Type B pancreatic cell (in vitro differentiated cells): Measurements from ENCODE around the gene RASAL1. TPM values are rescaled to one million over a fixed set of nuclear protein-coding genes. Genes with fewer than 3 reads are reported as not detected.

ENCODE experiments used
- DNase-seq: peaks from one replicate; pipeline ENCODE4 v3.0.0; 2021; ENCODE audit warnings: mixed read lengths; ENCODE audit not compliant: unreplicated experiment; ENCODE audit errors: extremely low spot score
- H3K27ac Mint-ChIP-seq: 2 replicates; pipeline ENCODE4 v1.8.0; 2021; ENCODE audit warnings: mild to moderate bottlenecking, mixed read lengths
- H3K27me3 Mint-ChIP-seq: 2 replicates; pipeline ENCODE4 v1.8.0; 2021; ENCODE audit warnings: mixed read lengths
- H3K36me3 Mint-ChIP-seq: 2 replicates; pipeline ENCODE4 v1.8.0; 2021; ENCODE audit warnings: mixed read lengths
- H3K4me1 Mint-ChIP-seq: one replicate; pipeline ENCODE4 v1.8.0; 2021; ENCODE audit warnings: mixed read lengths; ENCODE audit not compliant: unreplicated experiment
- H3K4me3 Mint-ChIP-seq: 2 replicates; pipeline ENCODE4 v1.8.0; 2021; ENCODE audit warnings: mild to moderate bottlenecking, mixed read lengths
- H3K9me3 Mint-ChIP-seq: 2 replicates; pipeline ENCODE4 v1.8.0; 2021; ENCODE audit warnings: mixed read lengths
- total RNA-seq: library from RNA; stranded (reverse); gene quantifications from 2 replicates; pipeline ENCODE4 v1.2.1, GENCODE V29; 2021; ENCODE audit warnings: low replicate concordance
- TF ChIP-seq, protein P1 (sequence below): fragments of 200-600 bp; sonication (generic); conservative IDR thresholded peaks from 2 replicates; pipeline ENCODE4 v1.5.0; 2021; ENCODE audit warnings: antibody characterized with exemption, mild to moderate bottlenecking

Gene RASAL1
- total RNA-seq, 1 donor from 2014 or later, result 0.58 TPM

DNA sequence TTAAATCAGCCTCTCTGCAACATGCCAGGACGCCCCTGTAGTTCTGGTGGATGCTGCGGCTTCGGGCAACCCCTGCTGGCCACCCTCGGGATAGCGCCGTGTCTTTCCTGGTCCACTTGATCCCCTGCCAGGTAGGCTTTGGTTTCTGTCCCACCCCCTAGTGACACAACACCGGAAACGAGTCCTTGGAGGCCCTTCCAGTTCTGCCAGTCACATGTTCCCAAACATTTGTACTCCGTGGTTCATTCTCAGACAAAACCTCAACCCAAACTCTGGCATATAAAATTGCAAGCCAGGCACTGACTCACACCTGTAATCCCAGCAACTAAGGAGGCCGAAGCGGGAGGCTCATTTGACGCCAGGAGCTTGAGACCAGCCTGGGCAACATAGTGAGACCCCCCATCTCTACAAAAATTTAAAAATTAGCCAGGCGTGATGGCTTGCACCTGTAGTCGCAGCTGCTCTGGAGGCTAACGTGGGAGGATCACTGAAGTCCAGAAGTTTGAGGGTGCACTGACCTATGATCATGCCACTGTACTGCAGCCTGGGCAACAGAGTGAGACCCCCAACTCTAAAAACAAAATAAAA, 37.0 kb downstream of the RASAL1 start:
- TF ChIP-seq, protein P1, sequence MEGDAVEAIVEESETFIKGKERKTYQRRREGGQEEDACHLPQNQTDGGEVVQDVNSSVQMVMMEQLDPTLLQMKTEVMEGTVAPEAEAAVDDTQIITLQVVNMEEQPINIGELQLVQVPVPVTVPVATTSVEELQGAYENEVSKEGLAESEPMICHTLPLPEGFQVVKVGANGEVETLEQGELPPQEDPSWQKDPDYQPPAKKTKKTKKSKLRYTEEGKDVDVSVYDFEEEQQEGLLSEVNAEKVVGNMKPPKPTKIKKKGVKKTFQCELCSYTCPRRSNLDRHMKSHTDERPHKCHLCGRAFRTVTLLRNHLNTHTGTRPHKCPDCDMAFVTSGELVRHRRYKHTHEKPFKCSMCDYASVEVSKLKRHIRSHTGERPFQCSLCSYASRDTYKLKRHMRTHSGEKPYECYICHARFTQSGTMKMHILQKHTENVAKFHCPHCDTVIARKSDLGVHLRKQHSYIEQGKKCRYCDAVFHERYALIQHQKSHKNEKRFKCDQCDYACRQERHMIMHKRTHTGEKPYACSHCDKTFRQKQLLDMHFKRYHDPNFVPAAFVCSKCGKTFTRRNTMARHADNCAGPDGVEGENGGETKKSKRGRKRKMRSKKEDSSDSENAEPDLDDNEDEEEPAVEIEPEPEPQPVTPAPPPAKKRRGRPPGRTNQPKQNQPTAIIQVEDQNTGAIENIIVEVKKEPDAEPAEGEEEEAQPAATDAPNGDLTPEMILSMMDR, result peak; percentile 85
- Mint-ChIP-seq H3K4me3 (peak overlapping the region; percentile 43), H3K27me3 (peaks cover 19% of the 10 kb centered on the region), H3K9me3 (no peaks in the 10 kb centered on the region), H3K27ac (peak overlapping the region; percentile 85), H3K36me3 (no peaks in the 10 kb centered on the region), H3K4me1 (no peaks in the 10 kb centered on the region)
- peak; percentile 83 for DNase-seq

- Mint-ChIP-seq H3K36me3 (no peaks in the 10 kb centered on the region), H3K9me3 (no peaks in the 10 kb centered on the region), H3K4me3 (no peak overlapping the region), H3K4me1 (peaks cover under 1% of the 10 kb centered on the region), H3K27ac (no peak overlapping the region), H3K27me3 (peaks cover 20% of the 10 kb centered on the region)
- no peak for DNase-seq
- TF ChIP-seq, protein P1, result no peak
These were observed 37.7 kb downstream of the RASAL1 start for GRCh38 chr12:113097716-113098440.

DNA sequence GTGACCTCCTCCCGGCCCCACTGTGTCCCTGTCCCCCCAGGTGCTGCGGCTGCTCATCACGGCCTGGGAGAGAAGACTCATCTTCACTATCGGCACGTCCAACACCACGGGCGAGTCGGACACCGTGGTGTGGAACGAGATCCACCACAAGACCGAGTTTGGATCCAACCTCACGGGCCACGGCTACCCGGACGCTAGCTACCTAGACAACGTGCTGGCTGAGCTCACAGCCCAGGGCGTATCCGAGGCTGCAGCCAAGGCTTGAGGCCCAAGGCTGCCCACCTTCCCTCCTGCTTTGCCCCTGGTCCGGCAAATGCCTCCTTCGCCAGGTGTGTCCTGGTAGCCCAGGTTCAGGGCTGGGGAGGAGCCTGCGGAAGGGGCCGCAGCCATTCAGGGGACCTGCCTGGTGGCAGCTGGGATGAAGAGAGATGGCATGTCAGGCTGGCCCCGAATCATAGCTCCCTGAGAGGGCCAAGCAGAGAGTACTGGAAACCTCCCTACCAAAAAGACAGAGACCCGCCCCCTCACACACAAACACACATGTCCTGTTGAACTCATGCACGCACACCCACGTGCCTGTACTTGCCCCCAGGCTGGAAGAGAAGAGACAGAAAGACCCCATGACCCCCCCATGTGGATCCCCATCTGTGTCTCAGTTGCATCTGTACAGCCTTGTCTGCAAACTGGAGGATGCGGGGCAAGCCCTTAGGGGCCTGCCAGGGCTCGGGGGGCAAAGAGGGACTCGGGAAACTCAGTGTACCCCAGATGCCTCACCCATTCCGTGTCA, 38.7 kb downstream of the RASAL1 start:
- DNase-seq, result no peak
- Mint-ChIP-seq H3K4me1 (peaks cover 9% of the 10 kb centered on the region), H3K36me3 (no peaks in the 10 kb centered on the region), H3K9me3 (no peaks in the 10 kb centered on the region), H3K4me3 (no peak overlapping the region), H3K27ac (no peak overlapping the region), H3K27me3 (peaks cover 26% of the 10 kb centered on the region)
- TF ChIP-seq, protein P1, result no peak

DNA sequence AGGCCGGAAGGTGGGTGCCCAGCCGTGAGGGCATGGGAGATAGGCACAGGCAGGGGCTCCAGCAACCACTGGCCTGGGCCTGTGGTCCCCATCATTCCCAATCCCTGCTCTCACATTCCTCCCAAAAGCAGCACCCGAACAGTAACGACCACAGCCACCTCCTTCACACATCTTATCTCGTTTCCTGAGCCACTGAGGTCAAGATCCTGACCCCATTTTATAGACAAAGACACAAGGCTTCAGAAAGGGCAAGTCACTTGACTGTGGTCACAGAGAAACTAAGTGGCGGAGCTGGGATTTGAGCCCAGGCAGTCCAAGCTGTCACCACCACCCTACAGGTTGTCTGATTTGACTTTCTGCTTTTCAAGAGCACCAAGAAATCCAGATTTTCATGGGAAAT, 40.2 kb downstream of the RASAL1 start:
- H3K36me3 Mint-ChIP-seq, result no peaks in the 10 kb centered on the region
- no peaks in the 10 kb centered on the region for H3K9me3 Mint-ChIP-seq
- peaks cover 38% of the 10 kb centered on the region for H3K27me3 Mint-ChIP-seq
- H3K4me3 Mint-ChIP-seq, result no peak overlapping the region
- TF ChIP-seq, protein P1, result no peak
- peaks cover 9% of the 10 kb centered on the region for H3K4me1 Mint-ChIP-seq
- no peak for DNase-seq
- H3K27ac Mint-ChIP-seq, result no peak overlapping the region

DNA sequence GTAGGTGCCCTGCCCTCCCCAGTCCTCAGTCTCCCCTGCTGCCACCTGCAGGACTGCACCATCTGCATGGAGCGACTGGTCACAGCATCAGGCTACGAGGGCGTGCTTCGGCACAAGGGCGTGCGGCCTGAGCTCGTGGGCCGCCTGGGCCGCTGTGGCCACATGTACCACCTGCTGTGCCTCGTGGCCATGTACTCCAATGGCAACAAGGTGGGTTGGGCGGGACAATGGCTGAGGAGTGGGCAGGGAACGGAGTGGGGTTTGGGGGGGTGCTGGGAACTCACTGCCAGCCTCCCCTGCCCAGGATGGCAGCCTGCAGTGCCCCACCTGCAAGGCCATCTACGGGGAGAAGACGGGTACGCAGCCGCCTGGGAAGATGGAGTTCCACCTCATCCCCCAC, 40.8 kb downstream of the RASAL1 start:
- Mint-ChIP-seq H3K36me3 (no peaks in the 10 kb centered on the region), H3K27me3 (peaks cover 45% of the 10 kb centered on the region), H3K4me1 (peaks cover 9% of the 10 kb centered on the region), H3K4me3 (no peak overlapping the region), H3K27ac (no peak overlapping the region), H3K9me3 (no peaks in the 10 kb centered on the region)
- TF ChIP-seq, protein P1, result no peak
- DNase-seq, result no peak
